GM12878 (cell line): ENCODE results near the gene FERMT3.

Experiments used
- BCL11A ChIP-seq: IDR thresholded peaks from 2 replicates; pipeline ENCODE4 v1.6.1; 2011; ENCODE audit warnings: low read depth, low read length
- BRCA1 ChIP-seq: IDR thresholded peaks from 2 replicates; pipeline ENCODE4 v1.6.1; 2011; ENCODE audit warnings: low read depth, low read length, improper control_type of control experiment
- CEBPB ChIP-seq, 2 experiments: fragments of 150-350 bp in 1 of 2; IDR thresholded peaks; 2 replicates each; pipeline ENCODE4 v1.6.1; 2012 to 2014; ENCODE audit warnings: low read depth in 2 of 2, low read length in 2 of 2, borderline replicate concordance in 1 of 2, inconsistent platforms in 1 of 2
- EP300 ChIP-seq, 2 experiments: fragments of 150-350 bp in 1 of 2; IDR thresholded peaks; 2 replicates each; pipeline ENCODE4 v1.6.1; 2011 to 2012; ENCODE audit warnings: low read depth in 2 of 2, low read length in 2 of 2, borderline replicate concordance in 1 of 2, improper control_type of control experiment in 1 of 2, inconsistent platforms in 1 of 2; ENCODE audit not compliant: control insufficient read depth in 1 of 2
- JUND ChIP-seq: IDR thresholded peaks from 2 replicates; pipeline ENCODE4 v1.6.1; 2012; ENCODE audit warnings: low read depth, mild to moderate bottlenecking, low read length, improper control_type of control experiment, moderate library complexity
- MTA3 ChIP-seq: IDR thresholded peaks from 2 replicates; pipeline ENCODE4 v1.6.1; 2012; ENCODE audit warnings: low read length, inconsistent platforms, borderline replicate concordance
- NFIC ChIP-seq: IDR thresholded peaks from 2 replicates; pipeline ENCODE4 v1.6.1; 2012; ENCODE audit warnings: low read depth, mild to moderate bottlenecking, inconsistent platforms, low read length, moderate library complexity
- POLR2A ChIP-seq: IDR thresholded peaks from 2 replicates; pipeline ENCODE4 v1.6.1; 2011; ENCODE audit warnings: low read depth, mild to moderate bottlenecking, low read length
- POLR2AphosphoS5 ChIP-seq: IDR thresholded peaks from 2 replicates; pipeline ENCODE4 v1.6.1; 2011; ENCODE audit warnings: mild to moderate bottlenecking, low read length, inconsistent platforms
- SMC3 ChIP-seq: IDR thresholded peaks from 2 replicates; pipeline ENCODE4 v1.6.1; 2011; ENCODE audit warnings: low read length, improper control_type of control experiment, borderline replicate concordance
- STAT3 ChIP-seq: IDR thresholded peaks from 2 replicates; pipeline ENCODE4 v1.6.1; 2011; ENCODE audit warnings: low read depth, low read length, improper control_type of control experiment
- SUZ12 ChIP-seq: fragments of 200-600 bp; sonication (generic); IDR thresholded peaks from one replicate; pipeline ENCODE4 v1.6.1; 2018; ENCODE audit warnings: antibody characterized with exemption, mild to moderate bottlenecking; ENCODE audit not compliant: unreplicated experiment
- ZNF274 ChIP-seq: IDR thresholded peaks from one replicate; pipeline ENCODE4 v1.8.0; 2011; ENCODE audit not compliant: insufficient read length, insufficient read depth
- TF ChIP-seq, protein P1 (sequence below), 3 experiments: IDR thresholded peaks in 2 of 3; conservative IDR thresholded peaks in 1 of 3; 2 replicates each; pipeline ENCODE4 v1.5.1; 2011; ENCODE audit warnings: low read depth in 3 of 3, low read length in 3 of 3, mild to moderate bottlenecking in 3 of 3, control low read depth in 2 of 3, moderate library complexity in 2 of 3, inconsistent platforms in 1 of 3, mixed read lengths in 1 of 3; ENCODE audit not compliant: control insufficient read depth in 2 of 3, insufficient read depth in 1 of 3; ENCODE audit errors: extremely low read depth in 1 of 3

DNA sequence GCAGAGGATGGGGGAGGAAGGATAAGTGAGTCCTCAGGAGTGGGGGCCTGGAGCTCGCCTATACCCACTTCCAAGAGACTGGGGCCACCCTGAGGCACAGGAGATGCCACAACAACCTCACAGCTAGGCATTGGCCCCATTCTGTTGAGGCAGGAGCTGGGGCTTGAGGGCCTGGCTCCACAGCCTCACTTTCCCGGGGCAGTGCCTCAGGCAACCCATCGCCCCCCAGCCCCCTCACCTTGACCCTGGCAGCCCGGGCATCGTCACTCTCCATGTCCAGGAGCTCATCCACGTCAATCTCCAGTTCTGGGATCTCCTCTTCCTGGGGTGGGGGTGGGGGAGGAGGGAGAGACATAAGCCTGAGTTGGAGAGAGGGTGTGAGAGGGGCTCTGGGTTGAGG is 38.4 kb downstream of the FERMT3 start:
- TF ChIP-seq POLR2AphosphoS5: no peak; the same call in 1 of the 2 replicates
- no peak for TF ChIP-seq JUND
- TF ChIP-seq, protein P1, sequence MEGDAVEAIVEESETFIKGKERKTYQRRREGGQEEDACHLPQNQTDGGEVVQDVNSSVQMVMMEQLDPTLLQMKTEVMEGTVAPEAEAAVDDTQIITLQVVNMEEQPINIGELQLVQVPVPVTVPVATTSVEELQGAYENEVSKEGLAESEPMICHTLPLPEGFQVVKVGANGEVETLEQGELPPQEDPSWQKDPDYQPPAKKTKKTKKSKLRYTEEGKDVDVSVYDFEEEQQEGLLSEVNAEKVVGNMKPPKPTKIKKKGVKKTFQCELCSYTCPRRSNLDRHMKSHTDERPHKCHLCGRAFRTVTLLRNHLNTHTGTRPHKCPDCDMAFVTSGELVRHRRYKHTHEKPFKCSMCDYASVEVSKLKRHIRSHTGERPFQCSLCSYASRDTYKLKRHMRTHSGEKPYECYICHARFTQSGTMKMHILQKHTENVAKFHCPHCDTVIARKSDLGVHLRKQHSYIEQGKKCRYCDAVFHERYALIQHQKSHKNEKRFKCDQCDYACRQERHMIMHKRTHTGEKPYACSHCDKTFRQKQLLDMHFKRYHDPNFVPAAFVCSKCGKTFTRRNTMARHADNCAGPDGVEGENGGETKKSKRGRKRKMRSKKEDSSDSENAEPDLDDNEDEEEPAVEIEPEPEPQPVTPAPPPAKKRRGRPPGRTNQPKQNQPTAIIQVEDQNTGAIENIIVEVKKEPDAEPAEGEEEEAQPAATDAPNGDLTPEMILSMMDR (IDR thresholded peaks at IDR 0.05 in 2 of 3, conservative IDR thresholded peaks at IDR 0.05 in 1 of 3; ENCODE audit: control insufficient read depth in 2 of 3, extremely low read depth in 1 of 3, insufficient read depth in 1 of 3, low read depth in 3 of 3, low read length in 3 of 3): no peak
- no peak for TF ChIP-seq SUZ12
- no peak for TF ChIP-seq MTA3
- no peak for TF ChIP-seq BCL11A
- TF ChIP-seq POLR2A: no peak; the same call in 1 of the 2 replicates
- no peak for TF ChIP-seq NFIC
- no peak for TF ChIP-seq ZNF274
- no peak for TF ChIP-seq SMC3
- TF ChIP-seq EP300 (IDR thresholded peaks at IDR 0.05; ENCODE audit: borderline replicate concordance in 1 of 2, control insufficient read depth in 1 of 2, low read depth in 2 of 2, low read length in 2 of 2): no peak
- no peak for TF ChIP-seq STAT3
- no peak for TF ChIP-seq CEBPB (IDR thresholded peaks at IDR 0.05; ENCODE audit: borderline replicate concordance in 1 of 2, low read depth in 2 of 2, low read length in 2 of 2)
- TF ChIP-seq BRCA1: no peak
